ENCODE measurements around the gene ZNF804A.

ZNF804A gene

GRCh38 chr2:184610891-184611290 lies 12.6 kb downstream of the ZNF804A start:
- no peak for TF ChIP-seq CTCF (conservative IDR thresholded peaks at IDR 0.05)
- H3K27ac ChIP-seq = no peak overlapping the region

- no peak overlapping the region for H3K27ac ChIP-seq
- peak; percentile 58 for TF ChIP-seq CTCF (conservative IDR thresholded peaks at IDR 0.05)
Measured at GRCh38 chr2:184611361-184612085, 13.2 kb downstream of the ZNF804A start.

- H3K27ac ChIP-seq = no peak overlapping the region
- TF ChIP-seq CTCF (conservative IDR thresholded peaks at IDR 0.05) = no peak
Measured at GRCh38 chr2:184620367-184620766, 22.0 kb downstream of the ZNF804A start.

- H3K27ac ChIP-seq = no peak overlapping the region
- TF ChIP-seq CTCF (conservative IDR thresholded peaks at IDR 0.05) = no peak
Measured at GRCh38 chr2:184624311-184624710, 26.0 kb downstream of the ZNF804A start.

- no peak overlapping the region for H3K27ac ChIP-seq
- no peak for TF ChIP-seq CTCF (conservative IDR thresholded peaks at IDR 0.05)
Measured at GRCh38 chr2:184628051-184628450, 29.7 kb downstream of the ZNF804A start.

GRCh38 chr2:184633726-184634125 lies 35.4 kb downstream of the ZNF804A start:
- no peak overlapping the region for H3K27ac ChIP-seq
- TF ChIP-seq CTCF (conservative IDR thresholded peaks at IDR 0.05) = no peak

- no peak for TF ChIP-seq CTCF (conservative IDR thresholded peaks at IDR 0.05)
- H3K27ac ChIP-seq = no peak overlapping the region
Measured at GRCh38 chr2:184637781-184638180, 39.5 kb downstream of the ZNF804A start.
